Naive thymus-derived CD8-positive, alpha-beta T cell (primary cell): ENCODE data around the gene TRIM46. TPM values are rescaled to one million over a fixed set of nuclear protein-coding genes. Genes with fewer than 3 reads are reported as not detected.
"Not testable (repeated sequence)": the region's sequence is repeated elsewhere in the genome, so short reads cannot be mapped to it uniquely, and the experiment has no call there.

Source experiments
- ATAC-seq, 2 donors: fragments of 150-1000 bp; cut with Tn5 transposase in 1 of 2; sonication (Bioruptor Pico), chemical (Tn5 transposase) in 1 of 2; 1 replicate in 1 of 2; 2 replicates in 1 of 2; pipeline ENCODE4 v1.10.0; 2021; ENCODE audit warnings: mild to moderate bottlenecking in 2 of 2, moderate library complexity in 2 of 2
- POLR2A ChIA-PET: fragments of 350-600 bp; sonication (Branson Sonifier 250); formaldehyde crosslinking; loops from one replicate; lab custom pipeline; 2021; ENCODE audit warnings: antibody characterized with exemption; lab: Charles Lee
- DNase-seq, 10 donors: peaks; one replicate each; pipeline versions ENCODE4 v3.0.0 to v3.0.0-alpha.2; 2020 to 2022
- H3K27ac Mint-ChIP-seq, 10 donors: one replicate each; pipeline ENCODE4 v1.8.0; 2020 to 2022; ENCODE audit warnings: mild to moderate bottlenecking in 10 of 10, mixed read lengths in 10 of 10, moderate library complexity in 4 of 10, inconsistent platforms in 1 of 10
- H3K27me3 Mint-ChIP-seq, 5 donors: one replicate each; pipeline ENCODE4 v1.8.0; 2021 to 2022; ENCODE audit warnings: mixed read lengths in 5 of 5
- H3K36me3 Mint-ChIP-seq, 3 donors: one replicate each; pipeline ENCODE4 v1.8.0; 2020 to 2022; ENCODE audit warnings: mixed read lengths in 3 of 3, mild to moderate bottlenecking in 2 of 3, inconsistent platforms in 1 of 3
- H3K4me1 Mint-ChIP-seq, 4 donors: one replicate each; pipeline ENCODE4 v1.8.0; 2021 to 2022; ENCODE audit warnings: mixed read lengths in 4 of 4
- H3K4me3 Mint-ChIP-seq, 10 donors: one replicate each; pipeline ENCODE4 v1.8.0; 2020 to 2022; ENCODE audit warnings: mild to moderate bottlenecking in 10 of 10, mixed read lengths in 10 of 10, moderate library complexity in 6 of 10, inconsistent platforms in 1 of 10
- H3K9me3 Mint-ChIP-seq, 9 donors: one replicate each; pipeline ENCODE4 v1.8.0; 2020 to 2022; ENCODE audit warnings: mixed read lengths in 9 of 9, mild to moderate bottlenecking in 3 of 9, inconsistent platforms in 1 of 9, moderate library complexity in 1 of 9
- polyA plus RNA-seq, 3 donors: library from polyadenylated mRNA; unstranded; fragments of 300-500 nt; fragmentation: Illumina TruSeq; gene quantifications; one replicate each; pipeline ENCODE4 v1.2.3, GENCODE V29; 2021
- total RNA-seq, 8 experiments: library from RNA in 2 of 8; stranded (reverse) in 2 of 8; gene quantifications; one replicate each; pipeline ENCODE4 v1.2.3 and lab custom pipeline; 2021 to 2026

TRIM46 gene
- total and polyA plus RNA-seq, 5 experiments from 2014 or later, result 0.40 to 4.1 (median 0.92) TPM

DNA sequence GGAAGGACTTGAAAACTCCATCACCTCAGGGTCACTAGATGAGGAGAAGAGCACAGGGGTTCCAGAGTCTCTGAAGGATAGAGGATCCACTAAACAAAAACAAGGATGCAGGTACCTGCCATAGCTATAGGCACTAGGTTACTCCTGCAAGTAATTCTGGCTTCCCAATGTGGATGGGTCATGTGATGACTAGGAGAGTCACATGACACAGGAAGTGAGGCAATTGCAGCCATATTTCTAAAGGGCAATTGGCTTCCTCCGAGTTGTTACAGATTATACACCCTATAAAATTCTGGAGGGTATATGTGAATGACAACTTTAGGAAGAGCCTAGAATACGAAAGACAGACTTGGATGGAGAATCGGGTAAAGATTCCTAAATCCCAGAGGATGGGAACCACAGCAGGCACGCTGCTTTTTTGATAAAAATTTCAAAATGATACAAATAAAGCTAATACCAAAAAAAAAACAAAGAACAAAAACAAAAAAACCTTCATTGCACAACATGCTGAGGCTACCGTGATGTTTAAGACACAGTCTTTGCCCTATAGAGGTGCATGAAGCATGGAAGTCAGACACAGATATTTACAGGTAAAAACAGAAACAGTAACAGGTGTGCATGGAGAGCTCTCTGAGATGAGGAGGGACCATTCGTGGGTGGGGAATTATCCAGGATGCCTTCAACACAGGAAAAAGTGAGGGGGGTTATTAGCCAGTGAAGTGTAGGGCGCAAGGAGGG lies 45.4 kb downstream of the TRIM46 start:
- DNase-seq (peak in 1 of 10 donors; percentile 26), ATAC-seq (peak in 1 of 2 donors; percentile 53)
- H3K36me3 Mint-ChIP-seq, result peaks cover 0 to 2% (median 0%) of the 10 kb centered on the region in 3 donors
- POLR2A ChIA-PET, result interaction anchor here (0.6 to 0.9 kb wide), 2 partner anchors 10 to 248 kb away, joined by 3 read pairs; partner anchors contain the start of genes MTX1 and SHC1
- H3K4me1 Mint-ChIP-seq, result peaks cover 4 to 36% (median 14%) of the 10 kb centered on the region in 4 donors
- H3K4me3 Mint-ChIP-seq, result peak overlapping the region in 3 of 10 donors; percentile 7 to 26 (median 15)
- H3K9me3 Mint-ChIP-seq, result no peaks in the 10 kb centered on the region
- no peaks in the 10 kb centered on the region for H3K27me3 Mint-ChIP-seq
- peak overlapping the region in 7 of 10 donors; percentile 28 to 74 (median 61) for H3K27ac Mint-ChIP-seq

- H3K4me3 Mint-ChIP-seq, result no peak overlapping the region
- H3K27me3 Mint-ChIP-seq, result no peaks in the 10 kb centered on the region
- H3K27ac Mint-ChIP-seq, result peak overlapping the region in 6 of 10 donors; percentile 4 to 74 (median 56)
- peaks cover 0 to 2% (median 0%) of the 10 kb centered on the region in 3 donors for H3K36me3 Mint-ChIP-seq
- no peak for DNase-seq
- ATAC-seq, result no peak
- no peaks in the 10 kb centered on the region for H3K9me3 Mint-ChIP-seq
- POLR2A ChIA-PET, result interaction anchor here (0.6 to 0.9 kb wide), 2 partner anchors 11 to 380 kb away, joined by 3 read pairs; partner anchors contain the start of gene MTX1
- peaks cover 4 to 42% (median 14%) of the 10 kb centered on the region in 4 donors for H3K4me1 Mint-ChIP-seq
These were observed 46.0 kb downstream of the TRIM46 start for GRCh38 chr1:155219592-155220031.

DNA sequence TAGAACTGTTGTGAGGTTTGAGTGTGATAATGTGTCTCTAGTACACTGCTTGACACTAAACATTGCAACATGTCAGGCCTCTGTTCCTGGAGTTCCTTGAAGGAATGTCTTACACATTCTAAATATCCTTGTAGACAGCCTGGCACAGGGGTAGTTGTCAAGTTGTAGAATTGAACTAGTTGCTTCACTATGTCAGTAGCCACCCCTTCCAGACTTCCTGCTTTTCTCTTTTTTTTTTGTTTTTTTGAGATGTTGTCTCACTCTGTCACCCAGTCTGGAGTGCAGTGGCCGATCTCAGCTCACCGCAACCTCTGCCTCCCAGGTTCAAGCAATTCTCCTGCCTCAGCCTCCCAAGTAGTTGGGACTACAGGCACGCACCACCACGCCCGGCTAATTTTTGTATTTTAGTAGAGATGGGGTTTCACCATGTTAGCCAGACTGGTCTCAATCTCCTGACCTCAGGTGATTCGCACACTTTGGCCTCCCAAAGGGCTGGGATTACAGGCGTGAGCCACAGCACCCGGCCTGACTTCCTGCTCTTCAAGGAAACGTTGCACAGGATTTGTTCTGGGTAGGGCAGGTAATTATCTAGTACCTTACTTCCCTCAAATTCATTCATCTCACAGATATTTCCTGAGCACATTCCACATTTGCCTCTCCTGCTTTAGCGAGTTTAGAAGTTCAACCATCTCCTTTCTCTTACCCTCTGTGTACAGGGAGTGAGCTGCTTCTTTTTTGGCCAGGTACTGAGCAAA lies 46.7 kb downstream of the TRIM46 start:
- not testable (repeated sequence) for DNase-seq, H3K9me3 Mint-ChIP-seq, ATAC-seq, H3K36me3 Mint-ChIP-seq, H3K27me3 Mint-ChIP-seq, H3K4me3 Mint-ChIP-seq
- POLR2A ChIA-PET, result interaction anchor here (0.6 to 1.1 kb wide), 3 partner anchors 49 to 379 kb away, joined by 3 to 8 read pairs (median 3); no protein-coding TSS in a partner anchor
- H3K4me1 Mint-ChIP-seq, result peaks cover 2 to 43% (median 14%) of the 10 kb centered on the region in 4 donors
- peak overlapping the region in 1 of 10 donors; percentile 7 for H3K27ac Mint-ChIP-seq

DNA sequence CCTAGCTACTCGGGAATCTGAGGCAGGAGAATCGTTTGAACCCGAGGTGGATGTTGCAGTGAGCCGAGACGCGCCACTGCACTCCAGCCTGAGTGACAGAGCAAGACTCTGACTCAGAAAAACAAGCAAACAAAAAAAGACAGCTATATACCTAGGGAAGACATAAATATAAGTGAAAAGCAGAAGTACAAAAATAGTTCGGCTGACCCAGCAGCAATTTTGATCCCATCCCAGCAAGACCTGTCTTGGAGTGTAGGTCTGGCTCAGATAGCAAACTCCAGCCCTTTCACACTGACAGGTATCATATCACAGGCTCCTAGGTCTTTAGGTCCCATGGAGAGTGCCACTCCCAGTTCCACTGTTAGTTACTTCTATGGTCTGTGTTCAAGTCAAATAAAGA lies 49.4 kb downstream of the TRIM46 start:
- ATAC-seq, result no peak
- H3K27me3 Mint-ChIP-seq, result no peaks in the 10 kb centered on the region
- H3K36me3 Mint-ChIP-seq, result peaks cover 0 to 2% (median 0%) of the 10 kb centered on the region in 3 donors
- no peak for DNase-seq
- H3K27ac Mint-ChIP-seq, result peak overlapping the region in 1 of 10 donors; percentile 59
- no peaks in the 10 kb centered on the region for H3K9me3 Mint-ChIP-seq
- H3K4me1 Mint-ChIP-seq, result peaks cover 8 to 67% (median 32%) of the 10 kb centered on the region in 4 donors
- H3K4me3 Mint-ChIP-seq, result no peak overlapping the region
- POLR2A ChIA-PET, result interaction anchor here (1.1 kb wide), 1 partner anchor 15 kb away, joined by 5 read pairs; the partner anchor contains the start of genes MTX1 and THBS3

DNA sequence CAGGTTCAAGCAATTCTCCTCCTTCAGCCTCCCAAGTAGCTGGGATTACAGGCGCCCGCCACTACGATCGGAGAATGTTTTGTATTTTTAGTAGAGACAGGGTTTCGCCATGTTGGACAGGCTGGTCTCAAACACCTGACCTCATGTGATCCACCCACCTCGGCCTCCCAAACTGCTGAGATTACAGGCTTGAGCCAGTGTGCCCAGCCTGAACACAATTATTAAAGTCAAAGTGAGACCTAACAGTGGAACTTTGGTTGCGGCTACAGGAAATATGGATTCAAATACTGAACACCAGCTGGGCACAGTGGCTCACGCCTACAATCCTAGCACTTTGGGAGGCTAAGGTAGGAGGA lies 51.7 kb downstream of the TRIM46 start:
- not testable (repeated sequence) for H3K36me3 Mint-ChIP-seq, H3K27me3 Mint-ChIP-seq, ATAC-seq, DNase-seq, H3K9me3 Mint-ChIP-seq
- POLR2A ChIA-PET, result interaction anchor here (1.7 to 5.0 kb wide), 4 partner anchors 16 to 31 kb away, joined by 8 to 27 read pairs (median 18); partner anchors contain the start of gene MTX1
- H3K4me3 Mint-ChIP-seq, result peak overlapping the region in 1 of 10 donors; percentile 38
- H3K4me1 Mint-ChIP-seq, result peaks cover 6 to 52% (median 24%) of the 10 kb centered on the region in 4 donors
- H3K27ac Mint-ChIP-seq, result peak overlapping the region in 6 of 10 donors; percentile 40 to 98 (median 86)

- peak; percentile 71 to 91 (median 81) for DNase-seq
- Mint-ChIP-seq H3K4me1 (peaks cover 6 to 48% (median 24%) of the 10 kb centered on the region in 4 donors), H3K4me3 (peak overlapping the region; percentile 74 to 93 (median 87)), H3K36me3 (peaks cover 0 to 2% (median 0%) of the 10 kb centered on the region in 3 donors), H3K27ac (peak overlapping the region; percentile 84 to 98 (median 94)), H3K27me3 (no peaks in the 10 kb centered on the region), H3K9me3 (no peaks in the 10 kb centered on the region)
- POLR2A ChIA-PET, result interaction anchor here (0.9 to 5.0 kb wide), 13 partner anchors 15 to 53 kb away, joined by 3 to 42 read pairs (median 7); partner anchors contain the start of genes KRTCAP2, MTX1, THBS3 and TRIM46
- peak; percentile 60 to 62 for ATAC-seq
These were observed 52.7 kb downstream of the TRIM46 start for GRCh38 chr1:155226188-155226909.

GRCh38 chr1:155226910-155227260 lies 53.2 kb downstream of the TRIM46 start:
- ATAC-seq (peak; percentile 5 to 23), DNase-seq (no peak)
- Mint-ChIP-seq H3K27ac (peak overlapping the region; percentile 84 to 98 (median 94)), H3K4me1 (peaks cover 6 to 48% (median 24%) of the 10 kb centered on the region in 4 donors), H3K36me3 (peaks cover 0 to 2% (median 0%) of the 10 kb centered on the region in 3 donors), H3K4me3 (peak overlapping the region; percentile 74 to 93 (median 87)), H3K27me3 (no peaks in the 10 kb centered on the region), H3K9me3 (no peaks in the 10 kb centered on the region)
- POLR2A ChIA-PET, result interaction anchor here (0.9 to 5.0 kb wide), 11 partner anchors 14 to 53 kb away, joined by 3 to 42 read pairs (median 6); partner anchors contain the start of genes KRTCAP2, MTX1, THBS3 and TRIM46

DNA sequence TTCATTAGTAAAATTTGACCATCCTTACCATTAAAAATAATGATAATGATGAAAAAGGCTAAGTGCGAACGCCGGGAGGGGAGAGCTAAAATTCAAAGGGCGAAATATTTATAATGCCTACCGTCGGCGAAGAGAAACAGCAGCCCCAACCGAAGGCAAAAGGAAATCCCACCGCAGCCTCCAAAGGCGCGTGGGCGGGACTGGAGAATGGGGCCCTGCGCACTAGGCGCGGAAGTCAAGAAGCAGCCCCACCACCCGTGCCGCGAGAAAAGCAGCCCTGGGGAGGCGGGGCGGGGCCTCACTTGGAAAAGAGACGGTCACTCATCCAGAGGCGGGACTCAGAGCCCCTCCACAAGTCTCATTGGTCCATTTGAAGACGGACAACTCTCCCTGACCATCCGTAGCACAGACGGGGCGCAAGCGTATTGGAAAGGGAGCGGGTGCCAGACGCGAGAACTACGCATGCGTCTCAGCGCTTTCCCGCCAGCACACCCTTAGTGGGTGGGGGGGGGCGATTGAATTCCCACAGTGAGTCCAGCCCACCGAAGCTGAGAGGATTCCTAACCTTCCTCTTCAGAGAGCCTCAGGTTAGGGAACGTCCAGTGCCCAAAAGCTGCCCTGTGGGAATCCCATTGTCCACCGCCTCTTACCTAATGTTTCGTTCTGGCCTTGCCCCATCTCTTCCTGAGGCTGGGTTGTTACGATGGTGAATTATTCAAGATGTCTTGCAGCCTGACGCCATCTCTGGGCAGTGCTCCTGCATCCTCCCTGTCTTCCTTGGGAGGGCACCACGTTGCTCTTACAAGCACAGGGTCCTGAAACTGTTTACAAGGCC lies 53.8 kb downstream of the TRIM46 start:
- H3K27me3 Mint-ChIP-seq, result no peaks in the 10 kb centered on the region
- ATAC-seq, result peak; percentile 91 to 92
- H3K4me3 Mint-ChIP-seq, result peak overlapping the region; percentile 74 to 93 (median 87)
- H3K27ac Mint-ChIP-seq, result peak overlapping the region; percentile 84 to 98 (median 94)
- H3K4me1 Mint-ChIP-seq, result peaks cover 6 to 46% (median 24%) of the 10 kb centered on the region in 4 donors
- no peaks in the 10 kb centered on the region for H3K9me3 Mint-ChIP-seq
- POLR2A ChIA-PET, result interaction anchor here (0.9 to 5.0 kb wide), 11 partner anchors 14 to 54 kb away, joined by 3 to 42 read pairs (median 6); partner anchors contain the start of genes KRTCAP2, MTX1, THBS3 and TRIM46
- DNase-seq, result peak; percentile 91 to 99 (median 98)
- H3K36me3 Mint-ChIP-seq, result no peaks in the 10 kb centered on the region

GRCh38 chr1:155228096-155228427 lies 54.4 kb downstream of the TRIM46 start:
- H3K27me3 Mint-ChIP-seq, result no peaks in the 10 kb centered on the region
- no peaks in the 10 kb centered on the region for H3K36me3 Mint-ChIP-seq
- H3K4me3 Mint-ChIP-seq, result peak overlapping the region; percentile 74 to 93 (median 87)
- H3K27ac Mint-ChIP-seq, result peak overlapping the region; percentile 84 to 98 (median 94)
- H3K4me1 Mint-ChIP-seq, result peaks cover 6 to 42% (median 24%) of the 10 kb centered on the region in 4 donors
- POLR2A ChIA-PET, result interaction anchor here (1.0 to 5.0 kb wide), 7 partner anchors 13 to 44 kb away, joined by 3 to 42 read pairs (median 6); partner anchors contain the start of genes MTX1 and THBS3
- ATAC-seq, result no peak
- no peaks in the 10 kb centered on the region for H3K9me3 Mint-ChIP-seq
- DNase-seq, result peak in 1 of 10 donors; percentile 17

DNA sequence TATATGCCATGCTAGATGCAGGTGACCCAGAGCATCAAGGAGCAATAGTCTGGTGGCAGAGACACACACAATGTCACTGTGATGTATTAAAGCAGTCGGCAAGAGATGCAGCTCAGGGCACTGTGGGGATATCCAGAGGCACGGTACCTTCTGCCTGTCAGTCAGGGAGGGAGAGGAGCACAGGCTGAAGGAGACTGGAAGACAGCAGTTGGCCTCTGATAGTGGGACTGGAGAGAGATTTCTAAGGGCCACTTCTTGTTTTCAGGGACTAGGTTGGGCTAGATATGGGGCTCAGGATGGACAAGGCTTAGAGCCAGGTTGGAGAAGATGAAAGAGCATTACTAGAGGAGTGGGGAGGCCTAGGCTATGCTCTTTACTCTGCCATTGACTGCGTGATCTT lies 57.7 kb downstream of the TRIM46 start:
- Mint-ChIP-seq H3K27ac (peak overlapping the region in 6 of 10 donors; percentile 6 to 78 (median 29)), H3K4me1 (peaks cover 3 to 21% (median 16%) of the 10 kb centered on the region in 4 donors)
- H3K9me3 Mint-ChIP-seq, ATAC-seq, H3K4me3 Mint-ChIP-seq, DNase-seq, H3K27me3 Mint-ChIP-seq, H3K36me3 Mint-ChIP-seq, POLR2A ChIA-PET: not testable (repeated sequence)
